Osteocyte (in vitro differentiated cells): ENCODE results near the gene TUT7. TPM values are rescaled to one million over a fixed set of nuclear protein-coding genes. Genes with fewer than 3 reads are reported as not detected.

ENCODE experiments used
- DNase-seq: peaks from one replicate; pipeline ENCODE4 v3.0.0; 2021; ENCODE audit warnings: mixed read lengths; ENCODE audit not compliant: unreplicated experiment; ENCODE audit errors: extremely low spot score
- H3K27ac Mint-ChIP-seq: one replicate; pipeline ENCODE4 v1.8.0; 2021; ENCODE audit warnings: mild to moderate bottlenecking, mixed read lengths; ENCODE audit not compliant: unreplicated experiment
- H3K27me3 Mint-ChIP-seq: one replicate; pipeline ENCODE4 v1.8.0; 2021; ENCODE audit warnings: mixed read lengths; ENCODE audit not compliant: unreplicated experiment
- H3K36me3 Mint-ChIP-seq: one replicate; pipeline ENCODE4 v1.8.0; 2021; ENCODE audit warnings: mixed read lengths; ENCODE audit not compliant: unreplicated experiment
- H3K4me1 Mint-ChIP-seq: one replicate; pipeline ENCODE4 v1.8.0; 2021; ENCODE audit warnings: mixed read lengths; ENCODE audit not compliant: unreplicated experiment
- H3K4me3 Mint-ChIP-seq: one replicate; pipeline ENCODE4 v1.8.0; 2021; ENCODE audit warnings: mild to moderate bottlenecking, moderate library complexity, mixed read lengths; ENCODE audit not compliant: unreplicated experiment
- H3K9me3 Mint-ChIP-seq: one replicate; pipeline ENCODE4 v1.8.0; 2021; ENCODE audit warnings: mixed read lengths; ENCODE audit not compliant: unreplicated experiment
- CTCF ChIP-seq: fragments of 200-600 bp; sonication (generic); IDR thresholded peaks from 2 replicates; pipeline ENCODE4 v1.5.0; 2021; ENCODE audit warnings: antibody characterized with exemption, mild to moderate bottlenecking, moderate library complexity
- total RNA-seq: library from RNA; stranded (reverse); gene quantifications from 2 replicates; pipeline ENCODE4 v1.2.1, GENCODE V29; 2021

TUT7 gene
- total RNA-seq, 1 donor from 2014 or later = 24.8 TPM

- Mint-ChIP-seq H3K27ac (no peak overlapping the region), H3K27me3 (no peaks in the 10 kb centered on the region), H3K36me3 (peaks cover 29% of the 10 kb centered on the region), H3K9me3 (no peaks in the 10 kb centered on the region), H3K4me1 (peaks cover 12% of the 10 kb centered on the region), H3K4me3 (no peak overlapping the region)
- no peak for DNase-seq
- no peak for TF ChIP-seq CTCF
Observed at GRCh38 chr9:86262492-86262891, 91.7 kb downstream of the TUT7 start.

GRCh38 chr9:86259557-86259956, 94.7 kb downstream of the TUT7 start, which contains the start of gene C9orf153:
Gene C9orf153 (minus strand): TSS chr9:86259657. CDS start chr9:86229603, 30,054 bp downstream.
- no peaks in the 10 kb centered on the region for H3K9me3 Mint-ChIP-seq
- DNase-seq = no peak
- H3K27me3 Mint-ChIP-seq = no peaks in the 10 kb centered on the region
- no peak within 1 kb of the TSS for H3K27ac Mint-ChIP-seq
- no peak for TF ChIP-seq CTCF
- H3K4me3 Mint-ChIP-seq = no peak within 1 kb of the TSS
- peaks cover 23% of the 10 kb centered on the region for H3K36me3 Mint-ChIP-seq
- no peaks in the 10 kb centered on the region for H3K4me1 Mint-ChIP-seq

GRCh38 chr9:86257391-86257790, 96.8 kb downstream of the TUT7 start:
- TF ChIP-seq CTCF = no peak
- DNase-seq = no peak
- H3K27ac Mint-ChIP-seq = no peak overlapping the region
- H3K4me1 Mint-ChIP-seq = no peaks in the 10 kb centered on the region
- no peaks in the 10 kb centered on the region for H3K9me3 Mint-ChIP-seq
- no peaks in the 10 kb centered on the region for H3K27me3 Mint-ChIP-seq
- no peak overlapping the region for H3K4me3 Mint-ChIP-seq
- peaks cover 6% of the 10 kb centered on the region for H3K36me3 Mint-ChIP-seq

- no peaks in the 10 kb centered on the region for H3K27me3 Mint-ChIP-seq
- H3K9me3 Mint-ChIP-seq = no peaks in the 10 kb centered on the region
- H3K27ac Mint-ChIP-seq = no peak overlapping the region
- H3K4me1 Mint-ChIP-seq = no peaks in the 10 kb centered on the region
- DNase-seq = no peak
- peaks cover 6% of the 10 kb centered on the region for H3K36me3 Mint-ChIP-seq
- no peak for TF ChIP-seq CTCF
- no peak overlapping the region for H3K4me3 Mint-ChIP-seq
Observed at GRCh38 chr9:86256653-86257052, 97.6 kb downstream of the TUT7 start.

- no peak for DNase-seq
- no peaks in the 10 kb centered on the region for H3K36me3 Mint-ChIP-seq
- H3K27me3 Mint-ChIP-seq = no peaks in the 10 kb centered on the region
- H3K27ac Mint-ChIP-seq = no peak overlapping the region
- no peaks in the 10 kb centered on the region for H3K9me3 Mint-ChIP-seq
- no peak for TF ChIP-seq CTCF
- H3K4me3 Mint-ChIP-seq = no peak overlapping the region
- H3K4me1 Mint-ChIP-seq = no peaks in the 10 kb centered on the region
Observed at GRCh38 chr9:86253577-86253976, 100.6 kb downstream of the TUT7 start.
